OCI-LY7 (cell line): ENCODE measurements around the gene ZSCAN25.

ENCODE experiments used
- CTCF ChIP-seq: fragments of 200-600 bp; sonication (generic); conservative IDR thresholded peaks from 2 replicates; pipeline ENCODE4 v1.5.1; 2014; ENCODE audit warnings: mild to moderate bottlenecking, antibody characterized with exemption, low read length, moderate library complexity, mixed read lengths
- EZH2phosphoT487 ChIP-seq: fragments of 200-600 bp; sonication (generic); IDR thresholded peaks from 2 replicates; pipeline ENCODE4 v1.6.1; 2018; ENCODE audit warnings: low read depth, borderline replicate concordance, mild to moderate bottlenecking, mixed run types, antibody characterized with exemption, low read length, moderate library complexity, mixed read lengths

GRCh38 chr7:99579281-99579955, 37.3 kb upstream of the ZSCAN25 start:
- no peak for TF ChIP-seq CTCF
- no peak for TF ChIP-seq EZH2phosphoT487
